Measurements from ENCODE around the gene MRPS24.
"Not testable (repeated sequence)": the region's sequence is repeated elsewhere in the genome, so short reads cannot be mapped to it uniquely, and the experiment has no call there.

MRPS24 gene

GRCh38 chr7:43869006-43869866 lies at the start of gene MRPS24:
TSS of gene MRPS24 (minus strand) at chr7:43869517. CDS start at chr7:43869495, 22 bp downstream.
- peak; percentile 95 for DNase-seq

GRCh38 chr7:43915907-43916306 lies 46.6 kb upstream of the MRPS24 start:
- no peak for DNase-seq

- DNase-seq: no peak
These were observed 45.5 kb upstream of the MRPS24 start for GRCh38 chr7:43914795-43915194.

GRCh38 chr7:43906331-43907010 lies 37.2 kb upstream of the MRPS24 start, which contains the start of gene URGCP:
TSS of gene URGCP (minus strand) at chr7:43906596. CDS start at chr7:43906575, 21 bp downstream.
- DNase-seq: peak; percentile 59

GRCh38 chr7:43905956-43906330 lies 36.6 kb upstream of the MRPS24 start:
- DNase-seq: peak; percentile 18

- no peak for DNase-seq
These were observed 36.1 kb upstream of the MRPS24 start for GRCh38 chr7:43905209-43905946.

- no peak for DNase-seq
These were observed 35.4 kb upstream of the MRPS24 start for GRCh38 chr7:43904533-43905208.

- no peak for DNase-seq
These were observed 33.3 kb upstream of the MRPS24 start for GRCh38 chr7:43902542-43903054.

GRCh38 chr7:43898571-43898970 lies 29.3 kb upstream of the MRPS24 start:
- DNase-seq: not testable (repeated sequence)

GRCh38 chr7:43895847-43896415 lies 26.6 kb upstream of the MRPS24 start:
- DNase-seq: no peak

GRCh38 chr7:43891069-43891955 lies 22.0 kb upstream of the MRPS24 start:
- no peak for DNase-seq

GRCh38 chr7:43890468-43890867 lies 21.2 kb upstream of the MRPS24 start:
- no peak for DNase-seq

- DNase-seq: no peak
These were observed 20.0 kb upstream of the MRPS24 start for GRCh38 chr7:43888993-43889945.

- no peak for DNase-seq
These were observed 15.3 kb upstream of the MRPS24 start for GRCh38 chr7:43884617-43885016.

- no peak for DNase-seq
These were observed 14.9 kb upstream of the MRPS24 start for GRCh38 chr7:43884209-43884608.

- no peak for DNase-seq
These were observed 11.3 kb upstream of the MRPS24 start for GRCh38 chr7:43880596-43880995.

GRCh38 chr7:43879477-43879876 lies 10.2 kb upstream of the MRPS24 start:
- no peak for DNase-seq

- DNase-seq: no peak
These were observed 9.6 kb upstream of the MRPS24 start for GRCh38 chr7:43878867-43879266.

- no peak for DNase-seq
These were observed 8.9 kb upstream of the MRPS24 start for GRCh38 chr7:43877968-43878864.

Measured in activated CD8-positive, alpha-beta memory T cell treated with anti-CD3 and anti-CD28 coated beads, Interleukin-2, amount 50 U/mL, for 4 hours (primary cell).